ENCODE data around the gene SULT1E1. TPM values are rescaled to one million over a fixed set of nuclear protein-coding genes. Genes with fewer than 3 reads are reported as not detected.

Gene SULT1E1, protein sequence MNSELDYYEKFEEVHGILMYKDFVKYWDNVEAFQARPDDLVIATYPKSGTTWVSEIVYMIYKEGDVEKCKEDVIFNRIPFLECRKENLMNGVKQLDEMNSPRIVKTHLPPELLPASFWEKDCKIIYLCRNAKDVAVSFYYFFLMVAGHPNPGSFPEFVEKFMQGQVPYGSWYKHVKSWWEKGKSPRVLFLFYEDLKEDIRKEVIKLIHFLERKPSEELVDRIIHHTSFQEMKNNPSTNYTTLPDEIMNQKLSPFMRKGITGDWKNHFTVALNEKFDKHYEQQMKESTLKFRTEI
- 12.7 TPM for total RNA-seq

DNA sequence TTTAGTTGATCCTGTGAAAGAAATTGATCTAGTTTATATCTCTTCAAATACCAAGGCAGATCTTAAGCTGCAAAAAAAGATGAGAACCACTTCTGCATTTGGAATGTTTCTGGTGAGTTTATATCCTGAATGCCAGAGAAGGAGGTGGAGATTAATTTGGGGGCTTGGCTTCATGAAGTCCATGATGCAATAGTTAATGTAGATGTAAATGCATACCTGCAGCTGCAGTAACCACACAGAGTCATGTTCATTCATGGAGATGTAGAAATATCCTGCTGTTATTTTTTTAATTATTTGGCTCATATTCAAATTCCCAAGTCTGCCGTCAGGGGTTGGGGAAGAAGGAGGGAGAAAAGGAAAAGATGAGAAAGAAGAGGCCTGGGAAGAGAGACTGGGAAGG is at the start of gene SULT1E1:
Gene SULT1E1, minus strand, starts transcription at position 94 of the 400 bp plus-strand sequence. CDS start 2,501 bp downstream, outside the sequence.

Other genes starting within 250 kb of the SULT1E1 start
- gene UGT2A2, start 220.5 kb downstream of the SULT1E1 start, total RNA-seq = not detected
- not detected for gene UGT2A1, start 206.9 kb downstream of the SULT1E1 start, total RNA-seq
- 0.69 TPM for gene SULT1B1, start 99.5 kb downstream of the SULT1E1 start, total RNA-seq
- gene CSN1S1, start 70.9 kb upstream of the SULT1E1 start, total RNA-seq = not detected
- not detected for gene CSN2, start 105.6 kb upstream of the SULT1E1 start, total RNA-seq
- gene STATH, start 135.8 kb upstream of the SULT1E1 start, total RNA-seq = not detected
- gene HTN3, start 168.3 kb upstream of the SULT1E1 start, total RNA-seq = not detected
- not detected for gene HTN1, start 190.3 kb upstream of the SULT1E1 start, total RNA-seq

All from diencephalon (tissue), 1 donor.